ENCODE measurements around the gene SMIM17. TPM values are rescaled to one million over a fixed set of nuclear protein-coding genes. Genes with fewer than 3 reads are reported as not detected.

SMIM17 gene
- polyA plus RNA-seq, 3 donors = not detected

GRCh38 chr19:56689198-56689597 is 46.2 kb downstream of the SMIM17 start:
- Mint-ChIP-seq H3K9me3 (peaks cover 13 to 49% (median 32%) of the 10 kb centered on the region in 7 donors), H3K4me3 (no peak overlapping the region), H3K27ac (no peak overlapping the region), H3K27me3 (ENCODE audit: low read depth in 3 of 3) (peaks cover 0 to 1% (median 0%) of the 10 kb centered on the region in 3 donors), H3K36me3 (no peaks in the 10 kb centered on the region), H3K4me1 (no peaks in the 10 kb centered on the region)
- no peaks in the 10 kb centered on the region for H3K27me3 ChIP-seq (ENCODE audit: control insufficient read depth in 2 of 2, insufficient read depth in 2 of 2, low read length in 2 of 2)
- no peaks in the 10 kb centered on the region for H4K20me1 ChIP-seq (ENCODE audit: insufficient read depth, low read length)
- H3K9ac ChIP-seq (ENCODE audit: insufficient read depth, low read length, poor library complexity, severe bottlenecking) = no peak overlapping the region
- H3K9me3 ChIP-seq (replicated peaks in 1 of 2; ENCODE audit: control insufficient read depth in 1 of 2, insufficient read depth in 1 of 2, low read length in 2 of 2) = peaks cover 18 to 58% of the 10 kb centered on the region in 2 donors
- H3K4me2 ChIP-seq (replicated peaks; ENCODE audit: extremely low read depth, low read length, poor library complexity, severe bottlenecking) = no peak overlapping the region
- intact Hi-C loops (cut with micrococcal nuclease) = no loop called here
- no peak overlapping the region for H2AFZ ChIP-seq (ENCODE audit: insufficient read depth, low read depth, low read length, poor library complexity, severe bottlenecking)
- no peak for TF ChIP-seq CTCF (IDR thresholded peaks at IDR 0.05)
- no CpG with 5 or more reads among the region's 10 CpGs for WGBS (ENCODE audit: insufficient coverage)
- H3K79me2 ChIP-seq (ENCODE audit: insufficient read depth, low read length) = no peaks in the 10 kb centered on the region
- no peaks in the 10 kb centered on the region for H3K4me1 ChIP-seq (ENCODE audit: control insufficient read depth in 1 of 2, insufficient read depth in 2 of 2, low read length in 2 of 2)
- H3K36me3 ChIP-seq (replicated peaks in 1 of 2; ENCODE audit: control insufficient read depth in 1 of 2, insufficient read depth in 2 of 2, low read length in 2 of 2) = no peaks in the 10 kb centered on the region
- H3K27ac ChIP-seq (ENCODE audit: low read depth in 1 of 2, low read length in 2 of 2) = no peak overlapping the region
- H3K4me3 ChIP-seq (replicated peaks in 1 of 3; ENCODE audit: low read depth in 2 of 3, low read length in 3 of 3) = no peak overlapping the region
- no peak for DNase-seq

- Histone ChIP-seq H3K9ac (ENCODE audit: insufficient read depth, low read length, poor library complexity, severe bottlenecking) (no peak overlapping the region), H3K4me3 (replicated peaks in 1 of 3; ENCODE audit: low read depth in 2 of 3, low read length in 3 of 3) (no peak overlapping the region), H2AFZ (ENCODE audit: insufficient read depth, low read depth, low read length, poor library complexity, severe bottlenecking) (no peak overlapping the region), H4K20me1 (ENCODE audit: insufficient read depth, low read length) (no peaks in the 10 kb centered on the region), H3K4me2 (replicated peaks; ENCODE audit: extremely low read depth, low read length, poor library complexity, severe bottlenecking) (no peak overlapping the region), H3K9me3 (replicated peaks in 1 of 2; ENCODE audit: control insufficient read depth in 1 of 2, insufficient read depth in 1 of 2, low read length in 2 of 2) (peaks cover 26 to 55% of the 10 kb centered on the region in 2 donors), H3K27me3 (ENCODE audit: control insufficient read depth in 2 of 2, insufficient read depth in 2 of 2, low read length in 2 of 2) (no peaks in the 10 kb centered on the region), H3K79me2 (ENCODE audit: insufficient read depth, low read length) (no peaks in the 10 kb centered on the region), H3K27ac (ENCODE audit: low read depth in 1 of 2, low read length in 2 of 2) (no peak overlapping the region), H3K4me1 (ENCODE audit: control insufficient read depth in 1 of 2, insufficient read depth in 2 of 2, low read length in 2 of 2) (no peaks in the 10 kb centered on the region), H3K36me3 (replicated peaks in 1 of 2; ENCODE audit: control insufficient read depth in 1 of 2, insufficient read depth in 2 of 2, low read length in 2 of 2) (no peaks in the 10 kb centered on the region)
- no peak for DNase-seq
- peaks cover 10 to 42% (median 32%) of the 10 kb centered on the region in 7 donors for H3K9me3 Mint-ChIP-seq
- peaks cover 0 to 3% (median 2%) of the 10 kb centered on the region in 3 donors for H3K27me3 Mint-ChIP-seq (ENCODE audit: low read depth in 3 of 3)
- TF ChIP-seq CTCF (IDR thresholded peaks at IDR 0.05) = no peak
- H3K4me1 Mint-ChIP-seq = no peaks in the 10 kb centered on the region
- no peaks in the 10 kb centered on the region for H3K36me3 Mint-ChIP-seq
- no CpG with 5 or more reads among the region's 10 CpGs for WGBS (ENCODE audit: insufficient coverage)
- no peak overlapping the region for H3K27ac Mint-ChIP-seq
- H3K4me3 Mint-ChIP-seq = no peak overlapping the region
- intact Hi-C loops (cut with micrococcal nuclease) = no loop called here
Observed at GRCh38 chr19:56690670-56691069, 47.7 kb downstream of the SMIM17 start.

Data from CD14-positive monocyte (primary cell).